BE2C (cell line): ENCODE data around the gene C17orf100.

Experiments used
- DNase-seq: peaks from one replicate; pipeline ENCODE4 v3.0.0-alpha.2; 2020
- H3K27me3 ChIP-seq: fragments of 250-450 bp; sonication (Bioruptor Pico); 2 replicates; pipeline ENCODE4 v1.5.1; 2020; ENCODE audit warnings: mild to moderate bottlenecking
- H3K36me3 ChIP-seq: fragments of 250-450 bp; sonication (Bioruptor Pico); 2 replicates; pipeline ENCODE4 v1.5.1; 2020; ENCODE audit warnings: mild to moderate bottlenecking
- H3K4me1 ChIP-seq: fragments of 250-450 bp; sonication (Bioruptor Pico); 2 replicates; pipeline ENCODE4 v1.5.1; 2020
- H3K4me3 ChIP-seq: 2 replicates; pipeline ENCODE4 v1.5.1; 2011; ENCODE audit warnings: low read depth, low read length
- H3K9me3 ChIP-seq: fragments of 250-450 bp; sonication (Bioruptor Pico); 2 replicates; pipeline ENCODE4 v1.5.1; 2020
- TF ChIP-seq, protein P1 (sequence below): IDR thresholded peaks from 2 replicates; pipeline ENCODE4 v1.5.1; 2012; ENCODE audit warnings: mild to moderate bottlenecking, low read depth, low read length

The C17orf100 gene

DNA sequence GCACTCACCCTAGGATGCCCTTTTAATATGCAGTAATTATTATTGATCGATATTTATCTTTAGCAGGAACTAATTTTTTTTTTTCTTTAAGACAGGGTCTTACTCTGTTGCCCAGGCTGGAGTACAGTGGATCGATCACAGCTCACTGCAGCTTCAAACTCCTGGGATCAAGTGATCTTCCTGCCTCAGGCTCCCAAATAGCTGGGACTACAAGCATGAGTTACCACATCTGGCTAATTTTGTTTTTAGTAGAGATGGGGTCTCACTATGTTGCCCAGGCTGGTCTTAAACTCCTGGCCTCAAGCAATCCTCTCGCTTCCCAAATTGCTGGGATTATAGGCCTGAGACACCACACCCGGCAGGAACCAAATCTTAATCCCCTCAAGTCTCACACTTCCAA lies 40.3 kb upstream of the C17orf100 start:
- Histone ChIP-seq H3K36me3 (no peaks in the 10 kb centered on the region; the same call in 1 of the 2 replicates), H3K4me1 (no peaks in the 10 kb centered on the region), H3K27me3 (no peaks in the 10 kb centered on the region), H3K9me3 (no peaks in the 10 kb centered on the region), H3K4me3 (no peak overlapping the region)
- no peak for DNase-seq
- TF ChIP-seq, protein P1, sequence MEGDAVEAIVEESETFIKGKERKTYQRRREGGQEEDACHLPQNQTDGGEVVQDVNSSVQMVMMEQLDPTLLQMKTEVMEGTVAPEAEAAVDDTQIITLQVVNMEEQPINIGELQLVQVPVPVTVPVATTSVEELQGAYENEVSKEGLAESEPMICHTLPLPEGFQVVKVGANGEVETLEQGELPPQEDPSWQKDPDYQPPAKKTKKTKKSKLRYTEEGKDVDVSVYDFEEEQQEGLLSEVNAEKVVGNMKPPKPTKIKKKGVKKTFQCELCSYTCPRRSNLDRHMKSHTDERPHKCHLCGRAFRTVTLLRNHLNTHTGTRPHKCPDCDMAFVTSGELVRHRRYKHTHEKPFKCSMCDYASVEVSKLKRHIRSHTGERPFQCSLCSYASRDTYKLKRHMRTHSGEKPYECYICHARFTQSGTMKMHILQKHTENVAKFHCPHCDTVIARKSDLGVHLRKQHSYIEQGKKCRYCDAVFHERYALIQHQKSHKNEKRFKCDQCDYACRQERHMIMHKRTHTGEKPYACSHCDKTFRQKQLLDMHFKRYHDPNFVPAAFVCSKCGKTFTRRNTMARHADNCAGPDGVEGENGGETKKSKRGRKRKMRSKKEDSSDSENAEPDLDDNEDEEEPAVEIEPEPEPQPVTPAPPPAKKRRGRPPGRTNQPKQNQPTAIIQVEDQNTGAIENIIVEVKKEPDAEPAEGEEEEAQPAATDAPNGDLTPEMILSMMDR = no peak

DNA sequence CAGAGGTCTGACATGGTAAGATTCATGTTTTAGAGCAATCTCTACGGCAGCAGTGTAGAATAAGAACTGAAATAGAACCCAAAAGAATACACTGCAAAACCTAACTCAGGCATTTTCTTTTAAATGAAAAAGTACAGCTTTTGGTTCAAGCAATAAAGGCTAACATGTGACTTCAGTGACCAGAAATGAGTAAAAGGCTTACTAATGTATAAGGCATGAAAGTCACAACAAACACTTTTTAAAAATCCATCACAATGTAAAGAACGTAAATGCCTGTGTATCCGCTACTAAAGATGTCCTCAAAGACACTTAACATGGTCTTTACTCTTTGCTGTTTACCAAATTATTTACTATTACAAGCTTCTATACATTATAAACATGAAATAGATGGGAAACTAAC lies 27.6 kb upstream of the C17orf100 start:
- Histone ChIP-seq H3K4me3 (no peak overlapping the region), H3K4me1 (no peaks in the 10 kb centered on the region), H3K27me3 (no peaks in the 10 kb centered on the region), H3K9me3 (no peaks in the 10 kb centered on the region), H3K36me3 (no peaks in the 10 kb centered on the region; the same call in 1 of the 2 replicates)
- TF ChIP-seq, protein P1 = no peak
- DNase-seq = no peak

DNA sequence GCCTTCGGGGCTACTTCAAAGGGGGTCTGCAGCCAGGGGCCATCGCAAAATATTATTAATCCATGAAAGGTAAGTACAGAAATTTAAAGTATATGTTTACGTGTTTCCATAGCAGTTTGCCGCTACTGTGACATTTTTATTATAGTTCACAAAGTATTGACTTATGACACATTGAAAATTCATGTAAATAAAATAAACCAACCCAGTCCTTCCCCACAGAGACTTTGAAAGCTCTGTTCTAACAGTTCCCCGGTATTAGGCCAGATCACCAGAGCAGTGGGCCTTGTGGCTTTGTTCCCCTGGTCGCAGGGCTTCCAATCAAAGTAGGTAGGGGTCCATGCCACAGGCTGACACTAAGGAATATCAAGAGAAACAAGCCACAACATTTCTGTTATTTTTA lies 24.9 kb upstream of the C17orf100 start:
- no peaks in the 10 kb centered on the region for H3K4me1 ChIP-seq
- no peaks in the 10 kb centered on the region; the same call in 1 of the 2 replicates for H3K36me3 ChIP-seq
- TF ChIP-seq, protein P1 = no peak
- no peak overlapping the region for H3K4me3 ChIP-seq
- H3K27me3 ChIP-seq = no peaks in the 10 kb centered on the region
- no peaks in the 10 kb centered on the region for H3K9me3 ChIP-seq
- no peak for DNase-seq

DNA sequence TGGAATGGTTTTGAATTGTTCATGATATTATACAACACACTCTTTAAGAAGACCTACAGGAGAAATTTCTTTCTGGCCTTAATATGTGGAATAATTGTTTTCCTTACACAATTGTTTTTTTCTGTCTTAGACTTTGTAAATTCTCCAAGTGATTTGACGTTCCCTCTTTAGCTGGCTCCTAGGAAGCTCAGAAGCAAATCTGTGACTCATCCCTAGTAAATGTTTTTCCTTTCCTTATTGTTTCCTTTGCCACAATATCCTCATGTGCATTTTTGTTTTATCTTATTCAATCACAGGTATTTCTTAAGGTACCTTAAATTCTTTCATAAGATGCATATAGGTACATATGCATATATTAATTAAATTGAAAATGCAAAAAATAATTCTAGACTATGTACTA lies 24.5 kb upstream of the C17orf100 start:
- H3K9me3 ChIP-seq = no peaks in the 10 kb centered on the region
- DNase-seq = no peak
- H3K4me3 ChIP-seq = no peak overlapping the region
- no peaks in the 10 kb centered on the region; the same call in 1 of the 2 replicates for H3K36me3 ChIP-seq
- H3K27me3 ChIP-seq = no peaks in the 10 kb centered on the region
- no peaks in the 10 kb centered on the region for H3K4me1 ChIP-seq
- TF ChIP-seq, protein P1 = no peak

DNA sequence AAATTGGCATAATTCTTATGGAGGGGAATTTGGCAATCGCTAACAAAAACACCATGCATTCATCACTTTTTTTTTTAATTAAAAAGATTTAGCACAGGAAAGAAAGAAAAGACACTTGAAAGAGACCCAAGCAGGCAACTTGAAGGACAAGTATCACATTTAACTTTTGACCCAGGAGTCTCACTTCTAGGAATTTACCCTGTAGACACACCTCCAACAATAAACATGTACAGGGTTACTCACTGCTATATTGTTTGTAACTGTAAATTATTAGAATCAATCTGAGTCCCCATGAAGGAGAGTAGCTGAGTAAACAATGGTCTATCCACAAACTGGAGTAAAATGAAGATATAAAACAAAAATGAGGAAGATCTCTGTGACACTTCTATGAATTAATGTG lies 21.2 kb upstream of the C17orf100 start:
- TF ChIP-seq, protein P1 = no peak
- Histone ChIP-seq H3K36me3 (no peaks in the 10 kb centered on the region; the same call in 1 of the 2 replicates), H3K4me3 (no peak overlapping the region), H3K9me3 (no peaks in the 10 kb centered on the region), H3K27me3 (no peaks in the 10 kb centered on the region), H3K4me1 (no peaks in the 10 kb centered on the region)
- no peak for DNase-seq

DNA sequence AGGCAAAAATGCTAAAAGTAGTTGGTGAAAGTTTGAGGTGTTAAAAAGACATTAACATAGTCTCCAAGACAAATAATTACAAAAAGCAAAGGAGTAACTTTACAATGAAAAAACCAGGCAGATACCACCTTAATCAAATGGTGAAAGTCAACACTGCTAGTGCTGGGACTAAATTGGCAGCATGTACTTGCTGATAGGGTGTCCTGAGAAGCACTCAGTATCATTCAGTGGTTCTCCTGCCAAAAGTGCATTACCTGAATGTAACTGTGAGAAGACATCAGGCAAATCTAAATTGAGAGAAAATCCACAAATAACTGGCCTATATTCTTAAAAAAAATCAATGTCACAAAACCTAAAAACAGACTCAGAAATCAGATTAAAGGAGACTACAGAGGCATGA lies 19.0 kb upstream of the C17orf100 start:
- Histone ChIP-seq H3K27me3 (no peaks in the 10 kb centered on the region), H3K4me3 (no peak overlapping the region), H3K9me3 (no peaks in the 10 kb centered on the region), H3K4me1 (no peaks in the 10 kb centered on the region), H3K36me3 (no peaks in the 10 kb centered on the region)
- DNase-seq = no peak
- TF ChIP-seq, protein P1 = no peak
